Cardiac muscle cell (in vitro differentiated cells and primary cell): ENCODE results near the gene LY6G5B. TPM values are rescaled to one million over a fixed set of nuclear protein-coding genes. Genes with fewer than 3 reads are reported as not detected.

ENCODE experiments used
- DNase-seq, 2 donors: peaks; one replicate each; pipeline versions ENCODE4 v3.0.0 to v3.0.0-alpha.2; 2010 to 2017; ENCODE audit warnings: low read depth in 1 of 2, low spot score in 1 of 2
- H3K27ac ChIP-seq: fragments of 200-600 bp; sonication (generic); 2 replicates; pipeline ENCODE4 v1.5.1; 2016
- H3K27me3 ChIP-seq: fragments of 200-600 bp; sonication (generic); 2 replicates; pipeline ENCODE4 v1.6.0; 2016; ENCODE audit warnings: control low read depth
- H3K36me3 ChIP-seq: fragments of 200-600 bp; sonication (generic); 2 replicates; pipeline ENCODE4 v1.5.1; 2016; ENCODE audit warnings: control low read depth
- H3K4me1 ChIP-seq: fragments of 200-600 bp; sonication (generic); 2 replicates; pipeline ENCODE4 v1.8.1; 2017; ENCODE audit warnings: low read depth, mild to moderate bottlenecking, mixed run types
- H3K4me3 ChIP-seq: fragments of 200-600 bp; sonication (generic); 2 replicates; pipeline ENCODE4 v1.5.1; 2016; ENCODE audit warnings: mild to moderate bottlenecking
- H3K9me3 ChIP-seq: fragments of 200-600 bp; sonication (generic); 2 replicates; pipeline ENCODE4 v1.5.1; 2017; ENCODE audit warnings: low read depth, mild to moderate bottlenecking, control low read depth
- polyA plus RNA-seq: library from polyadenylated mRNA; unstranded; fragments of >200 nt; fragmentation: Nextera tagmentation; extraction: Ambion mirVana; gene quantifications from 2 replicates; pipeline ENCODE4 v1.2.1, GENCODE V29; 2016
- total RNA-seq: library from RNA; depleted of rRNA; stranded (reverse); fragments of >200 nt; gene quantifications from 2 replicates; pipeline ENCODE4 v1.2.3, GENCODE V29; 2016
- TF ChIP-seq, protein P1 (sequence below): IDR thresholded peaks from 2 replicates; pipeline ENCODE4 v1.5.1; 2012; ENCODE audit warnings: low read depth, mild to moderate bottlenecking, low read length

The LY6G5B gene
- total and polyA plus RNA-seq, 2 experiments from 2014 or later: 6.8 to 16.5 TPM

- Histone ChIP-seq H3K9me3 (no peaks in the 10 kb centered on the region), H3K36me3 (no peaks in the 10 kb centered on the region), H3K27me3 (no peaks in the 10 kb centered on the region), H3K27ac (no peak overlapping the region), H3K4me1 (peaks cover 11% of the 10 kb centered on the region), H3K4me3 (no peak overlapping the region)
- TF ChIP-seq, protein P1, sequence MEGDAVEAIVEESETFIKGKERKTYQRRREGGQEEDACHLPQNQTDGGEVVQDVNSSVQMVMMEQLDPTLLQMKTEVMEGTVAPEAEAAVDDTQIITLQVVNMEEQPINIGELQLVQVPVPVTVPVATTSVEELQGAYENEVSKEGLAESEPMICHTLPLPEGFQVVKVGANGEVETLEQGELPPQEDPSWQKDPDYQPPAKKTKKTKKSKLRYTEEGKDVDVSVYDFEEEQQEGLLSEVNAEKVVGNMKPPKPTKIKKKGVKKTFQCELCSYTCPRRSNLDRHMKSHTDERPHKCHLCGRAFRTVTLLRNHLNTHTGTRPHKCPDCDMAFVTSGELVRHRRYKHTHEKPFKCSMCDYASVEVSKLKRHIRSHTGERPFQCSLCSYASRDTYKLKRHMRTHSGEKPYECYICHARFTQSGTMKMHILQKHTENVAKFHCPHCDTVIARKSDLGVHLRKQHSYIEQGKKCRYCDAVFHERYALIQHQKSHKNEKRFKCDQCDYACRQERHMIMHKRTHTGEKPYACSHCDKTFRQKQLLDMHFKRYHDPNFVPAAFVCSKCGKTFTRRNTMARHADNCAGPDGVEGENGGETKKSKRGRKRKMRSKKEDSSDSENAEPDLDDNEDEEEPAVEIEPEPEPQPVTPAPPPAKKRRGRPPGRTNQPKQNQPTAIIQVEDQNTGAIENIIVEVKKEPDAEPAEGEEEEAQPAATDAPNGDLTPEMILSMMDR: no peak
- DNase-seq: no peak
Measured at GRCh38 chr6:31718265-31718664, 48.5 kb downstream of the LY6G5B start.

GRCh38 chr6:31719001-31719400 lies 49.2 kb downstream of the LY6G5B start:
- Histone ChIP-seq H3K4me3 (no peak overlapping the region), H3K27ac (no peak overlapping the region), H3K4me1 (peaks cover 6% of the 10 kb centered on the region), H3K27me3 (no peaks in the 10 kb centered on the region), H3K9me3 (no peaks in the 10 kb centered on the region), H3K36me3 (no peaks in the 10 kb centered on the region)
- DNase-seq: no peak
- TF ChIP-seq, protein P1: no peak

- Histone ChIP-seq H3K27me3 (no peaks in the 10 kb centered on the region), H3K4me3 (no peak overlapping the region), H3K36me3 (no peaks in the 10 kb centered on the region), H3K27ac (no peak overlapping the region), H3K9me3 (no peaks in the 10 kb centered on the region), H3K4me1 (no peaks in the 10 kb centered on the region)
- no peak for DNase-seq
- TF ChIP-seq, protein P1: no peak
Measured at GRCh38 chr6:31720196-31720770, 50.5 kb downstream of the LY6G5B start.

- Histone ChIP-seq H3K4me1 (no peaks in the 10 kb centered on the region), H3K9me3 (no peaks in the 10 kb centered on the region), H3K27ac (no peak within 1 kb of the TSS), H3K4me3 (no peak within 1 kb of the TSS), H3K27me3 (no peaks in the 10 kb centered on the region), H3K36me3 (peaks cover 3% of the 10 kb centered on the region)
- TF ChIP-seq, protein P1: no peak
- no peak for DNase-seq
Measured at GRCh38 chr6:31721351-31722020, 51.7 kb downstream of the LY6G5B start, which contains the start of gene LY6G6C. TSS of gene LY6G6C (minus strand) at chr6:31721746. CDS start at chr6:31721679, 67 bp downstream.

- TF ChIP-seq, protein P1: no peak
- Histone ChIP-seq H3K36me3 (peaks cover 6% of the 10 kb centered on the region), H3K4me3 (no peak overlapping the region), H3K27ac (no peak overlapping the region), H3K9me3 (no peaks in the 10 kb centered on the region), H3K4me1 (no peaks in the 10 kb centered on the region), H3K27me3 (no peaks in the 10 kb centered on the region)
- DNase-seq: no peak
Measured at GRCh38 chr6:31722173-31722572, 52.4 kb downstream of the LY6G5B start.

Other genes with a start within 250 kb of the LY6G5B start
Only the 30 nearest of the 37 such genes appear.
- gene MCCD1, start 141.0 kb upstream of the LY6G5B start, total RNA-seq: not detected in 2 replicates
- not detected in 2 replicates for gene MCCD1, start 141.0 kb upstream of the LY6G5B start, polyA plus RNA-seq
- gene DDX39B, start 128.0 kb upstream of the LY6G5B start, total RNA-seq: 371 and 455 TPM in 2 replicates
- gene DDX39B, start 128.0 kb upstream of the LY6G5B start, polyA plus RNA-seq: 321 and 373 TPM in 2 replicates
- 21.2 and 28.8 TPM in 2 replicates for gene ATP6V1G2, start 123.4 kb upstream of the LY6G5B start, total RNA-seq
- gene ATP6V1G2, start 123.4 kb upstream of the LY6G5B start, polyA plus RNA-seq: 32.7 and 40.2 TPM in 2 replicates
- 43.6 and 51.2 TPM in 2 replicates for gene NFKBIL1, start 122.4 kb upstream of the LY6G5B start, total RNA-seq
- gene NFKBIL1, start 122.4 kb upstream of the LY6G5B start, polyA plus RNA-seq: 38.4 and 47.1 TPM in 2 replicates
- not detected in 2 replicates for gene LTA, start 97.7 kb upstream of the LY6G5B start, total RNA-seq
- not detected in 2 replicates for gene LTA, start 97.7 kb upstream of the LY6G5B start, polyA plus RNA-seq
- not detected in 2 replicates for gene TNF, start 94.4 kb upstream of the LY6G5B start, total RNA-seq
- 0.14 TPM in 1 of 2 replicates, not detected in the other for gene TNF, start 94.4 kb upstream of the LY6G5B start, polyA plus RNA-seq
- 0.70 TPM in 1 of 2 replicates, not detected in the other for gene LTB, start 87.6 kb upstream of the LY6G5B start, total RNA-seq
- 0.61 and 1.5 TPM in 2 replicates for gene LTB, start 87.6 kb upstream of the LY6G5B start, polyA plus RNA-seq
- gene LST1, start 83.7 kb upstream of the LY6G5B start, total RNA-seq: 1.7 TPM in 1 of 2 replicates, not detected in the other
- 1.6 TPM in 1 of 2 replicates, not detected in the other for gene LST1, start 83.7 kb upstream of the LY6G5B start, polyA plus RNA-seq
- gene NCR3, start 77.0 kb upstream of the LY6G5B start, total RNA-seq: not detected in 2 replicates
- not detected in 2 replicates for gene NCR3, start 77.0 kb upstream of the LY6G5B start, polyA plus RNA-seq
- gene AIF1, start 54.7 kb upstream of the LY6G5B start, total RNA-seq: 1.2 TPM in 1 of 2 replicates, not detected in the other
- gene AIF1, start 54.7 kb upstream of the LY6G5B start, polyA plus RNA-seq: 1.4 and 1.6 TPM in 2 replicates
- gene PRRC2A, start 49.3 kb upstream of the LY6G5B start, total RNA-seq: 144 and 208 TPM in 2 replicates
- gene PRRC2A, start 49.3 kb upstream of the LY6G5B start, polyA plus RNA-seq: 70.2 and 103 TPM in 2 replicates
- 494 and 510 TPM in 2 replicates for gene BAG6, start 17.3 kb upstream of the LY6G5B start, total RNA-seq
- 115 TPM in 2 replicates for gene BAG6, start 17.3 kb upstream of the LY6G5B start, polyA plus RNA-seq
- 2.3 and 2.5 TPM in 2 replicates for gene APOM, start 14.1 kb upstream of the LY6G5B start, total RNA-seq
- 2.5 and 3.5 TPM in 2 replicates for gene APOM, start 14.1 kb upstream of the LY6G5B start, polyA plus RNA-seq
- 24.5 and 27.4 TPM in 2 replicates for gene C6orf47, start 9.2 kb upstream of the LY6G5B start, total RNA-seq
- gene C6orf47, start 9.2 kb upstream of the LY6G5B start, polyA plus RNA-seq: 22.0 and 29.2 TPM in 2 replicates
- 28.8 and 36.2 TPM in 2 replicates for gene GPANK1, start 5.0 kb upstream of the LY6G5B start, total RNA-seq
- 27.5 and 37.2 TPM in 2 replicates for gene GPANK1, start 5.0 kb upstream of the LY6G5B start, polyA plus RNA-seq
- 310 and 375 TPM in 2 replicates for gene CSNK2B, start 3.9 kb upstream of the LY6G5B start, total RNA-seq
- 277 and 280 TPM in 2 replicates for gene CSNK2B, start 3.9 kb upstream of the LY6G5B start, polyA plus RNA-seq
- 0.54 and 1.2 TPM in 2 replicates for gene LY6G5C, start 11.1 kb downstream of the LY6G5B start, total RNA-seq
- 5.0 and 9.0 TPM in 2 replicates for gene LY6G5C, start 11.1 kb downstream of the LY6G5B start, polyA plus RNA-seq
- 48.0 and 66.3 TPM in 2 replicates for gene ABHD16A, start 33.3 kb downstream of the LY6G5B start, total RNA-seq
- 61.5 and 65.1 TPM in 2 replicates for gene ABHD16A, start 33.3 kb downstream of the LY6G5B start, polyA plus RNA-seq
- not detected in 2 replicates for gene LY6G6F, start 36.9 kb downstream of the LY6G5B start, total RNA-seq
- gene LY6G6F, start 36.9 kb downstream of the LY6G5B start, polyA plus RNA-seq: not detected in 2 replicates
- not detected in 2 replicates for gene LY6G6D, start 45.4 kb downstream of the LY6G5B start, total RNA-seq
- not detected in 2 replicates for gene LY6G6D, start 45.4 kb downstream of the LY6G5B start, polyA plus RNA-seq
- gene LY6G6C, start 51.8 kb downstream of the LY6G5B start, total RNA-seq: not detected in 2 replicates
- 0.24 TPM in 1 of 2 replicates, not detected in the other for gene LY6G6C, start 51.8 kb downstream of the LY6G5B start, polyA plus RNA-seq
- not detected in 2 replicates for gene MPIG6B, start 53.4 kb downstream of the LY6G5B start, total RNA-seq
- not detected in 2 replicates for gene MPIG6B, start 53.4 kb downstream of the LY6G5B start, polyA plus RNA-seq
- 134 and 138 TPM in 2 replicates for gene DDAH2, start 59.3 kb downstream of the LY6G5B start, total RNA-seq
- 154 and 170 TPM in 2 replicates for gene DDAH2, start 59.3 kb downstream of the LY6G5B start, polyA plus RNA-seq
- gene CLIC1, start 66.6 kb downstream of the LY6G5B start, total RNA-seq: 226 and 274 TPM in 2 replicates
- gene CLIC1, start 66.6 kb downstream of the LY6G5B start, polyA plus RNA-seq: 318 and 326 TPM in 2 replicates
- 6.6 and 39.4 TPM in 2 replicates for gene MSH5, start 70.0 kb downstream of the LY6G5B start, total RNA-seq
- 7.4 and 16.4 TPM in 2 replicates for gene MSH5, start 70.0 kb downstream of the LY6G5B start, polyA plus RNA-seq
- 3.9 and 11.6 TPM in 2 replicates for gene SAPCD1, start 92.7 kb downstream of the LY6G5B start, total RNA-seq
- gene SAPCD1, start 92.7 kb downstream of the LY6G5B start, polyA plus RNA-seq: 2.1 and 4.2 TPM in 2 replicates
- gene VWA7, start 107.4 kb downstream of the LY6G5B start, total RNA-seq: 16.1 and 24.7 TPM in 2 replicates
- gene VWA7, start 107.4 kb downstream of the LY6G5B start, polyA plus RNA-seq: 9.9 and 12.3 TPM in 2 replicates
- 46.3 and 49.7 TPM in 2 replicates for gene VARS1, start 125.8 kb downstream of the LY6G5B start, total RNA-seq
- gene VARS1, start 125.8 kb downstream of the LY6G5B start, polyA plus RNA-seq: 51.5 and 63.9 TPM in 2 replicates
- 58.9 and 64.2 TPM in 2 replicates for gene LSM2, start 137.0 kb downstream of the LY6G5B start, total RNA-seq
- gene LSM2, start 137.0 kb downstream of the LY6G5B start, polyA plus RNA-seq: 76.8 and 88.6 TPM in 2 replicates
- gene HSPA1L, start 145.3 kb downstream of the LY6G5B start, total RNA-seq: 1.6 and 3.1 TPM in 2 replicates
- gene HSPA1L, start 145.3 kb downstream of the LY6G5B start, polyA plus RNA-seq: 4.5 and 5.2 TPM in 2 replicates